Stimulated activated CD8-positive, alpha-beta memory T cell treated with anti-CD3 and anti-CD28 coated beads, Interleukin-4, amount 100 ng/mL, for 48 hours (primary cell): ENCODE results near the gene C2orf78.
A peak's percentile ranks its signal among the peaks of the same experiment; 100 is the strongest.

Experiments used
- DNase-seq: peaks from one replicate; pipeline ENCODE4 v3.0.0-alpha.2; 2020

Gene C2orf78

GRCh38 chr2:73838889-73839534 lies 55.0 kb downstream of the C2orf78 start:
- no peak for DNase-seq

GRCh38 chr2:73839653-73840411 lies 55.8 kb downstream of the C2orf78 start:
- no peak for DNase-seq

- DNase-seq = no peak
Measured at GRCh38 chr2:73841912-73842738, 58.1 kb downstream of the C2orf78 start.

- DNase-seq = no peak
Measured at GRCh38 chr2:73842739-73843019, 58.7 kb downstream of the C2orf78 start.

- DNase-seq = no peak
Measured at GRCh38 chr2:73844087-73844486, 60.1 kb downstream of the C2orf78 start.

DNA sequence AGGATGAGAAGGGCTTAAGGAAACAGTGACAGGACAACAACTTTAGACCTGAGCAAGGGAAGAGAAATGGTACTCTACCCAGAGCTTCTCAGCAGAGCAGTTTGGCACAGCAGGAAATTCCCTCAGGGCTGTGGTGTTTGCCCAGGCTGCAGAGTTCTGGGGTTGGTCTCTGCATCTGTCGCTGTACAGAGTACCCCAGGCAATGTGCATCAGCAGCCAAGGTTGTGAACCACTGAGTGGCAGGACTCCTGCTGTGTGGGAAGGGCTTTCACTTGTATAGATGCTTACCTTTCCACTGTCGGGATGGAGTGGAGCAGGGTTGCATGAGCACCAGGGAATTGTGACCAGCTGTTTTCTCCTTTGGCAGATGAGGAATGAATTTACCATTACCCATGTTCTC lies 66.0 kb downstream of the C2orf78 start:
- no peak for DNase-seq

- DNase-seq = no peak
Measured at GRCh38 chr2:73851274-73851673, 67.3 kb downstream of the C2orf78 start.

- DNase-seq = no peak
Measured at GRCh38 chr2:73852020-73852419, 68.0 kb downstream of the C2orf78 start.

DNA sequence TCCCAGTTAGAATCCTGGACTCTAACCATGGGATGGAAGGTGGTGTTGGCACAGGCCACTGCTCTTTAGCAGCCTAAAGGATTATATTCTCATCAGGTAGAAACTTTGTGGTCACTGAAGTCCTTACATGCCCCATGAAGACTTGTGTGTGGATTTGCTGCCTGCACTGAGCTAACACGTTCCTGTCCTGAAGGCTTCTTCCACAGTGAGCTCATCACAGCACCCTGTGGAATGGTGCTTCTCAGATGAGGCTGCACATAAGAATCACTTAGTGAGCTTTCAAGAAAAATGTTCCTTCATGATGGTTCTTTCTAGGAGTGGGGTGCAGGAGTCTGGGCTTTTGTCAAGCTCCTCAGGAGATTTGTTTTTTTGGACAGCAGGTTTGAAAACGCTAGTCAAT lies 71.5 kb downstream of the C2orf78 start:
- no peak for DNase-seq

- DNase-seq = no peak
Measured at GRCh38 chr2:73856214-73856613, 72.2 kb downstream of the C2orf78 start.

GRCh38 chr2:73859721-73860586 lies 76.0 kb downstream of the C2orf78 start:
- DNase-seq = peak; percentile 57

DNA sequence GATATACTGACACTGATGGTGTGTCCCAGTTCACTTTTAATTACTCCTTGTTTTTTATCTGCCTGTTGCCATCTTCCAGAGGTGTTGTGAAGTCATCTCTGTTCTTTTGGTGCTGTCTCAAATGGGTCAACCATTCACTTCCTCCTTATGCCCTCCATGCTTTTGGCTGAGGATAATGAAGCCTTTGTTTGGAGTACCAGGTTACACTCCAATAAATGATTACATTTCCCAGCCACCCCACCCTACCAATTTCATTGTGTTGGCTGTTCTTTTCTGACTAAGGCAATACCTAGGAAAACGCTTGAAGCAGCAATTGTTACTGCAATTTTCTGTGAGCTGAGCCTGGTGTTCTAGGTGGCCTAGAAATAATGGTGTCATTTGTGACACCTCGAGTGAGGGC lies 79.0 kb downstream of the C2orf78 start:
- DNase-seq = no peak
